ENCODE data around the gene ATP11A. TPM values are rescaled to one million over a fixed set of nuclear protein-coding genes. Genes with fewer than 3 reads are reported as not detected.
"Not testable (repeated sequence)": the region's sequence is repeated elsewhere in the genome, so short reads cannot be mapped to it uniquely, and the experiment has no call there.

Gene ATP11A
- total RNA-seq, 1 donor from 2014 or later: 37.0 TPM

DNA sequence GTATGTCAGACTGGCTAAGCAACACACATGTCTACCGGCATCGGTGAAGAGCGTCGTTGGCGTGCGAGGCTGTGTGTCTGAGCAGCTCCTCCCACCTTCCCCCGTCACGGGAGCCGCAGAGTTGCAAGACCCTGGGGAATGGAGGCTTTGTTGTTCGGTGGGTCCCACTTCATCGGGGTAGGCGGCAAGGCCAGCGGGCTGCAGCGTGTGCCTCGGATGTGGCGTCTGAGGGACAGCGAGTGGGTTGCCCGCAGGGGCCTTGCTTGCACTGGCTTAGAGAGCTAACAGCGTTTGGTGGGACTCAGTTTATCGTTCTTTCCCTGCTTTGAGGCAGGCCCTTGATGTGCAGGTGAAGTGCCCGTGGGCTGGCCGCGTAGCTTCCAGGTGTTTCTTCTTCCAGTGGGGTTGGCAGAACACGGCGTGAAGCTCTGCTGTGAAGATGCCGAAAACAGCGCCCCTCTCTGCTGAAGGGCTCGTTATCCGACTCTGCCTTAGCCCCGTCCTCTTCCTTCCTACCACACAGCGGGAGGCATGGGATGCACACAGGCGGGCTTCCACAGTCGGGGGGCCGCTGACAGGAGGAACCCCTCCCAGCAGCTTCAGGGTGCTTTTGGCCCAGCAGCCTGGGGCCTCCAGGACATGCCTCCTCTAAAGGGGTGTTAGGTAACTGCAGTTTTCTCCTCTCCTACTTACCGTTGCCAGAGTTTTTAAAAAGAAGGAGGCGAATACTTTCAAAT is 85.2 kb downstream of the ATP11A start:
- DNase-seq (ENCODE audit: low spot score): no peak

- no peak for DNase-seq (ENCODE audit: low spot score)
Measured at GRCh38 chr13:112775791-112776279, 86.0 kb downstream of the ATP11A start.

DNA sequence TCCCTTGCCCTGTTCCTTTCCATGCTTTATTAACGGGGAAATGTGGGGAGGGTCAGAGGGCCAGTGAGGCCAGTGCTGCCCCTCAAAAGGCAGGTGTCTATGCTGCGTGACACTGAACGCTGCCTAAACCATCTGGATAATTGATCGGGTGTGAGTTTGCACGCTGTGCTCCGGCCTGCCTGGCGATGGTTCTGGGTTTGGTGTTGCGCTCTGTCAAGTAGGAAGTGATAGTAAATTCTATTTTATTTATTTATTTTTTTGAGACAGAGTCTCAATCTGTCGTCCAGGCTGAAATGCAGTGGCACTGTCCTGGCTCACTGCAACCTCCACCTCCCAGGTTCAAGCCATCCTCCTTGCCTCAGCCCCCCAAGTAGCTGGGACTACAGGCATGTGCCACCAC is 86.5 kb downstream of the ATP11A start:
- DNase-seq (ENCODE audit: low spot score): no peak

DNA sequence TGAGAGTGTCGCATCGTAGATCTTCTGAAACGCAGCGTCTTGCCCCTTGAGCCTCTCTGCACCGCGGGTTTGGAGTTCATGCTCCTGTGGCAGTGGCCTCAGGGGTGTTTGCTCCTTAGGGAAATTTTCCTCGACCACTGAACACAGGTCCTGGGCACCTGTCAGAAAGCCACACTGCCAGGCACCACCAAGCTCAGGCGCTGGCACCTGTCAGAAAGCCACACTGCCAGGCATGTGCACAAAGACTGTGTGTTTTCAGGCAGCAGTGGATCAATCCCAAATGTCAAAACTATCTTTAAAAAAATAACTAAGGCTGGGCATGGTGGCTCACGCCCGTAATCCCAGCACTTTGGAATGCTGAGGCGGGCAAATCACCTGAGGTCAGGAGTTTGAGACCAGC is 87.1 kb downstream of the ATP11A start:
- no peak for DNase-seq (ENCODE audit: low spot score)

GRCh38 chr13:112777637-112778406 is 88.0 kb downstream of the ATP11A start:
- DNase-seq (ENCODE audit: low spot score): no peak

GRCh38 chr13:112779856-112780604 is 90.2 kb downstream of the ATP11A start:
- DNase-seq (ENCODE audit: low spot score): no peak

DNA sequence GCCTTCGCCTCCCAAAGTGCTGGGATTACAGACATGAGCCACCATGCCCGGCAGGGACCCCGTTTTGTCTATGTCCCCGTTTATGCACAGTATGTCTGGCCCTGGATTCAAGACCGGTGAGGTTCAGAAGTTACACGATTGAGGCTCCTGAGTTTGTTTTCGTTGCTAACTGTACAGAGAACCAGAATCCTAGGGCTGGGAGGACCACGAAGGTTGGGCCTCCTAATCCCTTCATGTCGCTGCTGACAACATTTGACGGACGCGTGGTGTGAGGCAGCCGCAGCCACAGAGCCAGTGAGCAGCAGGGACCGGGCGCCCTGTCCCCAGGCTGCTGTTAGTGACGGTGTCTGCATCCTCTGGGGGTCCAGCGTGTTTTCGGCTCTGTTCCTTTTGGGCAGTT is 91.4 kb downstream of the ATP11A start:
- no peak for DNase-seq (ENCODE audit: low spot score)

DNA sequence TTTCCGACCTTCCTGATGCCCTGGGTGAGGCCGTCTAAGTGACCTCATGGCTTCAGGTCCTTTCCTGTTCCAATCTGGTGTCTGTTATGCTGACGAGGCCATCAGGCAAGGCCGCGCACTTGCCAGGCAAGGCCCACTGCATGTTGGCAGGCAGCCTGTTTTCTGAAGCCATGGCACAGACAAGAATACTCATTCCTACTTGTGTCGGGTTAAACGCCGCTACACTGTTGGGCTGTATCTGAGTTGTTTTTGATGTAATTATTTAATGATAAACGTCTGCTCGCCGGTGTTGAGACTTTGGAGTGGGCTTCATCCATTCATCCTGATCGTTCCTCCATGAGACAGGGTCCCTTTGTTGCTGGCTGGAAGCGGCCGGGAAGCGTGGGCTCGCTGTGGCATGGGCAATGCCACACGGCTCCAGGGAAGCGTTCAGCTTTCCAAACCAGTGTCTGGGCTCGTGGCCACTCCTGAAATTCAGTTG is 92.1 kb downstream of the ATP11A start:
- DNase-seq (ENCODE audit: low spot score): no peak

DNA sequence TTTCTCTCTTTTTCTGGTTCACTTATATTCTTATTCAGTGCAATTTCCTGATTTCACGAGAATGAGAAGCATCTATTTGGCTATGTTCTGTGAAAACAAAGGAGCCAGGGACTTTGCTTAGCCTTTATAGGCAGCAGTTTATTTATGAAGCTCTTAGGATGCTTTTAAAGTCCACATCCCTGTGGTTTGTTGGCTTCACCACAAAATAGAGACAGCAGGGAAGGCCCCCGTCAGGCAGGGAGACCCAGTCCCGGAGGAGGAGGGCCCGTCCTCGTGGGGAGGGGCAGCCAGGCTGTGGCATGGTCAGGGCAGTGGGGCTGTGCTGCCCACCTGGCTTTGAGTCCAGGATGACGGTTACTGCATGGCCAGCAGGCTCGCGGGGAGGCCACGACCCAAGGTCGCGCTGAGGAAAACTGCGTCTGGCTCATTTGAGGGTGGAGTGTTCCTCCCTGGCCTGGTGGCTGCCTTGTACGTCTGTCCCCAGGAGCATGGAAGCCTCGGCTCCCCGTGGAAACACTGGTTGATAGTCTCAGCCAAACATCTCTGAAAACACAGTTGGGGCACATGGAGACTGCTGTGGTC is 92.7 kb downstream of the ATP11A start:
- DNase-seq (ENCODE audit: low spot score): no peak

- DNase-seq (ENCODE audit: low spot score): no peak
Measured at GRCh38 chr13:112783135-112783977, 93.5 kb downstream of the ATP11A start.

GRCh38 chr13:112783978-112784371 is 94.1 kb downstream of the ATP11A start:
- DNase-seq (ENCODE audit: low spot score): no peak

- DNase-seq (ENCODE audit: low spot score): no peak
Measured at GRCh38 chr13:112784811-112785482, 95.1 kb downstream of the ATP11A start.

DNA sequence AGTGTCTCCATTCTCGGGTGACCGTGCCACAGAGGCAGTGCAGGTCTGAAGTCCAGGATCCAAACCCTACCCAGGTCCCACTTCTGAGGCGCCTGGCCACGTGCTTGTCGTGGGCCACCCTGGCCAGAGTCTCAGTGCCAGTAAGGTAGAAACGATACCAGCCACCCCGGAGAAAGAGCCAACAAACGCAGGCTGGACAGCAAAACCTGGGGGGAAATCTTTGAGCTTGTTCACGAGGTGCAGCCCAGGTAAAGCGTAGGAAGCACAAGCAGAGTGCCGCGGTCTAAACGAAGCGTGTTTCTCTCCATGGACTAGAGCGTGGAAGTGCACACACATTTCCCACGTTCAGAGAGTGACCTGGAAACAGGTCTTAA is 95.6 kb downstream of the ATP11A start:
- DNase-seq (ENCODE audit: low spot score): no peak

GRCh38 chr13:112786810-112787209 is 97.0 kb downstream of the ATP11A start:
- not testable (repeated sequence) for DNase-seq (ENCODE audit: low spot score)

- no peak for DNase-seq (ENCODE audit: low spot score)
Measured at GRCh38 chr13:112790735-112791641, 101.2 kb downstream of the ATP11A start.

- DNase-seq (ENCODE audit: low spot score): no peak
Measured at GRCh38 chr13:112791663-112792440, 102.0 kb downstream of the ATP11A start.

DNA sequence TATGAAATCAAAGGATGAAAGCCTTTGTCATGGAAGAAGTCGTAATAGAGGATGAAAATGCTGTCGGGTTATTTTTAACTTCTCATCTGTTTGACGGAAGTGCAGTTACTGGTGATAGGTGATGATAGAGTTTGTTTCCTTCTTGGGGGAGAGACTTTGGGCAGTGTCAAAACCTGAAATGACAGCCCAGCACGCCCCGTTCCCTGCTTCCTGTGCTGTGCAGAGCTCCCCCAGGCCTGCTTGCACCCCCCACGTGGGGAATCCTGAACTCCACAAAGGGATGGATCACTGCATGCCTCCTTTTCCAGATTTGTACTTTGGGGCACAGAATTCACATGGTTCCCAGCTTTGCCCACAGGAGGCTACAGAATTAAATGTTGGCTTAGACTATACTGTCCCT is 102.7 kb downstream of the ATP11A start:
- no peak for DNase-seq (ENCODE audit: low spot score)

All from ureter (tissue), 1 donor.